ENCODE results near the gene ZNF44. TPM values are rescaled to one million over a fixed set of nuclear protein-coding genes. Genes with fewer than 3 reads are reported as not detected.

Gene ZNF44
- total and polyA plus RNA-seq, 2 of the 13 experiments (the other 11 are each of a cell fraction or from before 2014, with no cell fraction given), result 6.9 to 15.7 TPM

DNA sequence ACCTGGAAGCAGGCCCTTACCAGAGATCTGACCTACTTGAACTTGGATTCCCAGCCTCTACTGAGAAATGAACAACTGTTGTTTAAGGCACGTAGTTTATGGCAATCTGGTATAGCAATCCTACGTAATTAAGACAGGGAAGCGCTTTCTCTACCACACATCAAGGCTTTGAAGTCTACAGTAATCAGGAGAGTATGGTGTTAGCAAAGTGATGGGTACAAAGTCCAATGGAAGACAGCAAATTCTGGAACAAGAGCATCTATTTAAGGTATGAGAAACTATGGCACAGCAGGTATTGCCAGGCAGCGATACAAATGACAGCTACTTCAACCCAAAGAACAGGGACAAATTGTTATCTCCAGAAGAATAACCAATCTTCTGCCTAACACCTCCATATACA lies 35.7 kb upstream of the ZNF44 start (continued):
- TF ChIP-seq GATAD2A (CRISPR knock-in tag; IDR thresholded peaks at IDR 0.05), result peak; percentile 62
- TF ChIP-seq ZNF468 (CRISPR knock-in tag; IDR thresholded peaks at IDR 0.05), result no peak
- no peak for TF ChIP-seq MAFG (CRISPR knock-in tag; IDR thresholded peaks at IDR 0.05)
- no peak for TF ChIP-seq ZNF749 (CRISPR knock-in tag; IDR thresholded peaks at IDR 0.05; ENCODE audit: borderline replicate concordance)
- TF ChIP-seq, protein P1, sequence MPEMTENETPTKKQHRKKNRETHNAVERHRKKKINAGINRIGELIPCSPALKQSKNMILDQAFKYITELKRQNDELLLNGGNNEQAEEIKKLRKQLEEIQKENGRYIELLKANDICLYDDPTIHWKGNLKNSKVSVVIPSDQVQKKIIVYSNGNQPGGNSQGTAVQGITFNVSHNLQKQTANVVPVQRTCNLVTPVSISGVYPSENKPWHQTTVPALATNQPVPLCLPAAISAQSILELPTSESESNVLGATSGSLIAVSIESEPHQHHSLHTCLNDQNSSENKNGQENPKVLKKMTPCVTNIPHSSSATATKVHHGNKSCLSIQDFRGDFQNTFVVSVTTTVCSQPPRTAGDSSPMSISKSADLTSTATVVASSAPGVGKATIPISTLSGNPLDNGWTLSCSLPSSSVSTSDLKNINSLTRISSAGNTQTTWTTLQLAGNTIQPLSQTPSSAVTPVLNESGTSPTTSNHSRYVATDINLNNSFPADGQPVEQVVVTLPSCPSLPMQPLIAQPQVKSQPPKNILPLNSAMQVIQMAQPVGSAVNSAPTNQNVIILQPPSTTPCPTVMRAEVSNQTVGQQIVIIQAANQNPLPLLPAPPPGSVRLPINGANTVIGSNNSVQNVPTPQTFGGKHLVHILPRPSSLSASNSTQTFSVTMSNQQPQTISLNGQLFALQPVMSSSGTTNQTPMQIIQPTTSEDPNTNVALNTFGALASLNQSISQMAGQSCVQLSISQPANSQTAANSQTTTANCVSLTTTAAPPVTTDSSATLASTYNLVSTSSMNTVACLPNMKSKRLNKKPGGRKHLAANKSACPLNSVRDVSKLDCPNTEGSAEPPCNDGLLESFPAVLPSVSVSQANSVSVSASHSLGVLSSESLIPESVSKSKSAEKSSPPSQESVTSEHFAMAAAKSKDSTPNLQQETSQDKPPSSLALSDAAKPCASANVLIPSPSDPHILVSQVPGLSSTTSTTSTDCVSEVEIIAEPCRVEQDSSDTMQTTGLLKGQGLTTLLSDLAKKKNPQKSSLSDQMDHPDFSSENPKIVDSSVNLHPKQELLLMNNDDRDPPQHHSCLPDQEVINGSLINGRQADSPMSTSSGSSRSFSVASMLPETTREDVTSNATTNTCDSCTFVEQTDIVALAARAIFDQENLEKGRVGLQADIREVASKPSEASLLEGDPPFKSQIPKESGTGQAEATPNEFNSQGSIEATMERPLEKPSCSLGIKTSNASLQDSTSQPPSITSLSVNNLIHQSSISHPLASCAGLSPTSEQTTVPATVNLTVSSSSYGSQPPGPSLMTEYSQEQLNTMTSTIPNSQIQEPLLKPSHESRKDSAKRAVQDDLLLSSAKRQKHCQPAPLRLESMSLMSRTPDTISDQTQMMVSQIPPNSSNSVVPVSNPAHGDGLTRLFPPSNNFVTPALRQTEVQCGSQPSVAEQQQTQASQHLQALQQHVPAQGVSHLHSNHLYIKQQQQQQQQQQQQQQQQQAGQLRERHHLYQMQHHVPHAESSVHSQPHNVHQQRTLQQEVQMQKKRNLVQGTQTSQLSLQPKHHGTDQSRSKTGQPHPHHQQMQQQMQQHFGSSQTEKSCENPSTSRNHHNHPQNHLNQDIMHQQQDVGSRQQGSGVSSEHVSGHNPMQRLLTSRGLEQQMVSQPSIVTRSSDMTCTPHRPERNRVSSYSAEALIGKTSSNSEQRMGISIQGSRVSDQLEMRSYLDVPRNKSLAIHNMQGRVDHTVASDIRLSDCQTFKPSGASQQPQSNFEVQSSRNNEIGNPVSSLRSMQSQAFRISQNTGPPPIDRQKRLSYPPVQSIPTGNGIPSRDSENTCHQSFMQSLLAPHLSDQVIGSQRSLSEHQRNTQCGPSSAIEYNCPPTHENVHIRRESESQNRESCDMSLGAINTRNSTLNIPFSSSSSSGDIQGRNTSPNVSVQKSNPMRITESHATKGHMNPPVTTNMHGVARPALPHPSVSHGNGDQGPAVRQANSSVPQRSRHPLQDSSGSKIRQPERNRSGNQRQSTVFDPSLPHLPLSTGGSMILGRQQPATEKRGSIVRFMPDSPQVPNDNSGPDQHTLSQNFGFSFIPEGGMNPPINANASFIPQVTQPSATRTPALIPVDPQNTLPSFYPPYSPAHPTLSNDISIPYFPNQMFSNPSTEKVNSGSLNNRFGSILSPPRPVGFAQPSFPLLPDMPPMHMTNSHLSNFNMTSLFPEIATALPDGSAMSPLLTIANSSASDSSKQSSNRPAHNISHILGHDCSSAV (CRISPR knock-in tag; IDR thresholded peaks at IDR 0.05; ENCODE audit: borderline replicate concordance), result no peak
- TF ChIP-seq FOSL2 (CRISPR knock-in tag; IDR thresholded peaks at IDR 0.05), result no peak
- TF ChIP-seq NR2F2 (IDR thresholded peaks at IDR 0.05; ENCODE audit: borderline replicate concordance, low read depth), result 0 out of 2 replicates have a peak, but pooled peaks have one; percentile 47
- TF ChIP-seq, protein P2, sequence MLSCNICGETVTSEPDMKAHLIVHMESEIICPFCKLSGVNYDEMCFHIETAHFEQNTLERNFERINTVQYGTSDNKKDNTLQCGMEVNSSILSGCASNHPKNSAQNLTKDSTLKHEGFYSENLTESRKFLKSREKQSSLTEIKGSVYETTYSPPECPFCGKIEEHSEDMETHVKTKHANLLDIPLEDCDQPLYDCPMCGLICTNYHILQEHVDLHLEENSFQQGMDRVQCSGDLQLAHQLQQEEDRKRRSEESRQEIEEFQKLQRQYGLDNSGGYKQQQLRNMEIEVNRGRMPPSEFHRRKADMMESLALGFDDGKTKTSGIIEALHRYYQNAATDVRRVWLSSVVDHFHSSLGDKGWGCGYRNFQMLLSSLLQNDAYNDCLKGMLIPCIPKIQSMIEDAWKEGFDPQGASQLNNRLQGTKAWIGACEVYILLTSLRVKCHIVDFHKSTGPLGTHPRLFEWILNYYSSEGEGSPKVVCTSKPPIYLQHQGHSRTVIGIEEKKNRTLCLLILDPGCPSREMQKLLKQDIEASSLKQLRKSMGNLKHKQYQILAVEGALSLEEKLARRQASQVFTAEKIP (CRISPR knock-in tag; IDR thresholded peaks at IDR 0.05; ENCODE audit: borderline replicate concordance), result no peak
- no peak for TF ChIP-seq HNRNPL (IDR thresholded peaks at IDR 0.05; ENCODE audit: low read depth, low read length)
- TF ChIP-seq ZNF772 (CRISPR knock-in tag; IDR thresholded peaks at IDR 0.05), result no peak
- no peak for TF ChIP-seq GTF3A (CRISPR knock-in tag; conservative IDR thresholded peaks at IDR 0.05)
- TF ChIP-seq RARA (CRISPR knock-in tag; IDR thresholded peaks at IDR 0.05), result peak; percentile 31; the same call in 1 of the 2 replicates
- TF ChIP-seq, protein P3, sequence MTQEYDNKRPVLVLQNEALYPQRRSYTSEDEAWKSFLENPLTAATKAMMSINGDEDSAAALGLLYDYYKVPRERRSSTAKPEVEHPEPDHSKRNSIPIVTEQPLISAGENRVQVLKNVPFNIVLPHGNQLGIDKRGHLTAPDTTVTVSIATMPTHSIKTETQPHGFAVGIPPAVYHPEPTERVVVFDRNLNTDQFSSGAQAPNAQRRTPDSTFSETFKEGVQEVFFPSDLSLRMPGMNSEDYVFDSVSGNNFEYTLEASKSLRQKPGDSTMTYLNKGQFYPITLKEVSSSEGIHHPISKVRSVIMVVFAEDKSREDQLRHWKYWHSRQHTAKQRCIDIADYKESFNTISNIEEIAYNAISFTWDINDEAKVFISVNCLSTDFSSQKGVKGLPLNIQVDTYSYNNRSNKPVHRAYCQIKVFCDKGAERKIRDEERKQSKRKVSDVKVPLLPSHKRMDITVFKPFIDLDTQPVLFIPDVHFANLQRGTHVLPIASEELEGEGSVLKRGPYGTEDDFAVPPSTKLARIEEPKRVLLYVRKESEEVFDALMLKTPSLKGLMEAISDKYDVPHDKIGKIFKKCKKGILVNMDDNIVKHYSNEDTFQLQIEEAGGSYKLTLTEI (CRISPR knock-in tag; conservative IDR thresholded peaks at IDR 0.05), result no peak
- no peak for TF ChIP-seq PHF8 (CRISPR knock-in tag; IDR thresholded peaks at IDR 0.05)
- TF ChIP-seq ZNF432 (CRISPR knock-in tag; IDR thresholded peaks at IDR 0.05; ENCODE audit: borderline replicate concordance), result no peak
- TF ChIP-seq, protein P4, sequence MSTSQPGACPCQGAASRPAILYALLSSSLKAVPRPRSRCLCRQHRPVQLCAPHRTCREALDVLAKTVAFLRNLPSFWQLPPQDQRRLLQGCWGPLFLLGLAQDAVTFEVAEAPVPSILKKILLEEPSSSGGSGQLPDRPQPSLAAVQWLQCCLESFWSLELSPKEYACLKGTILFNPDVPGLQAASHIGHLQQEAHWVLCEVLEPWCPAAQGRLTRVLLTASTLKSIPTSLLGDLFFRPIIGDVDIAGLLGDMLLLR (CRISPR knock-in tag; IDR thresholded peaks at IDR 0.05), result no peak
- no peak for TF ChIP-seq TARDBP (CRISPR knock-in tag; IDR thresholded peaks at IDR 0.05)

Data from HepG2 (cell line).